ENCODE measurements around the gene VMO1.
"Not testable (repeated sequence)": the region's sequence is repeated elsewhere in the genome, so short reads cannot be mapped to it uniquely, and the experiment has no call there.

VMO1 gene, protein sequence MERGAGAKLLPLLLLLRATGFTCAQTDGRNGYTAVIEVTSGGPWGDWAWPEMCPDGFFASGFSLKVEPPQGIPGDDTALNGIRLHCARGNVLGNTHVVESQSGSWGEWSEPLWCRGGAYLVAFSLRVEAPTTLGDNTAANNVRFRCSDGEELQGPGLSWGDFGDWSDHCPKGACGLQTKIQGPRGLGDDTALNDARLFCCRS

DNA sequence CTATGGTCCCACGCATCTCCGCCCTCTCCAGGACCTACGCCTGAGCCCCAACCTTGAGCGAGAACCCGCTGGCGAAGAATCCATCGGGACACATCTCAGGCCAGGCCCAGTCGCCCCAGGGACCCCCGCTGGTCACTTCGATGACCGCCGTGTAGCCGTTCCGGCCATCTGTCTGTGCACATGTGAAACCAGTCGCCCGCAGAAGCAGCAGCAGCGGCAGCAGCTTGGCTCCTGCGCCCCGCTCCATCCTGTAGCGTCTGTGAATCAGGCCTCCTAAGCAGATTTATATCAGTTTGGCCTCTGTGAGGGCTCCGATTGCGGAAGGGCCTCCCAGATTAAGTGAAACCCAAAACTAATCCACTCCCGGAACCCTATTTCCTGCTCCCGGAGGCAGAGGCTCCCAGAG lies at the start of gene VMO1:
Gene VMO1, minus strand, starts transcription at position 259 of the 406 bp plus-strand sequence. Its CDS starts 12 bp downstream, at position 247.
- no peak for DNase-seq

- no peak for DNase-seq
Measured at GRCh38 chr17:4834681-4835020, 48.5 kb upstream of the VMO1 start.

- peak in 1 of 2 donors; percentile 17 for DNase-seq
Measured at GRCh38 chr17:4833941-4834680, 47.9 kb upstream of the VMO1 start.

GRCh38 chr17:4833178-4833940 lies 47.2 kb upstream of the VMO1 start, which contains the start of gene MINK1:
TSS of gene MINK1 (plus strand) at chr17:4833340. CDS start at chr17:4833584, 244 bp downstream.
- peak; percentile 86 to 88 for DNase-seq

- DNase-seq: not testable (repeated sequence)
Measured at GRCh38 chr17:4832829-4833177, 46.6 kb upstream of the VMO1 start.

GRCh38 chr17:4827399-4827798 lies 41.2 kb upstream of the VMO1 start:
- no peak for DNase-seq

DNA sequence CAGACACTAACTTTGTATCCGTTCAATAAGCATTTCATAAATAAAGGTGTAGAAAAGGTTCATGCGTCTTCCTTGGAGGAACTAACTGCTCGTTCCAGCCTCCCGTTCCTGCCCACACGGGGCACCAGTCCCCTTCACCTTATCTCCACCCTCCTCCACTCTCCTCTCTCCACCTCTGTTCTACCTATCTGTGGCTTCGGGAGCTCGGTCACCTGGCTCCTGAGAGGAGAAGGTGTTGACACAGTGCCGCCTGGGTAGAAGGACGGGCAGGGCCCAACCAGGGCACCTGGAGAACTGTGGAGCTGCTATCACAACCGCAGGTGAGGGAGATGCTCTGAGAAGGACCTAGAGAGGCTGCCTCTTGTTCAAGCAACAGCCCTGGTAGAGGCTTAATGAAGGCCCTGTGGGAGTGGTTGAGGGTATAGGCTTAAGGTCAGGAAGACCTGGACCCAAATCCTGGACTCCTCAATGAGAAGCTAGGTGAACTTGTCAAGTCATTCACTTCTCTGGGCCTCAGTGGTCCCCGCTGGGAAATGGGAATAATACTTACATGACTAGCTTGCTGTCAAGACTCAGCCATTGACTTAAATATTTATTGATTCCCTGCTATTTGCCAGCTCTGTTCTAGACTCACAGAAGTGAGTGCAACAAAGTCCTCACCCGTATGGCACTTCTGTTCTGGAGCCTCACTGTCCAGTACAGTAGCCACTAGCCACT lies 37.4 kb upstream of the VMO1 start:
- no peak for DNase-seq

GRCh38 chr17:4822835-4823234 lies 36.7 kb upstream of the VMO1 start:
- no peak for DNase-seq

DNA sequence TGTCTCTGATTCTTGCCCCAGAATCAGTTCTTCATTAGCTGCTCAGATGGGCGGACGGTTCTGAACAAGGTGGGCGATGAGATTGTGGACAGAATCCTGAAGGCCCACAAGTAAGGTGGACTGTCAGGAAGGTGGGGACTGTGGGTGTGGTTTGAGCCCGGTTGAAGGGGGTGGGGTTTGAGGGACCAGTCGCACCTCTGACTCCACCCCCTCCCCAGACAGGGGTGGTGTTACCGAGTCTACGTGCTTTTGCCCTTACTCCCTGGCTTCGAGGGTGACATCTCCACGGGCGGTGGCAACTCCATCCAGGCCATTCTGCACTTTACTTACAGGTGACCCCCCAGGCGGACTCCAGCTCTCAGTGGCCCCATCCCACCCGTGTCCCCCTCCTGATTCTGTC lies 32.1 kb upstream of the VMO1 start:
- DNase-seq: no peak

DNA sequence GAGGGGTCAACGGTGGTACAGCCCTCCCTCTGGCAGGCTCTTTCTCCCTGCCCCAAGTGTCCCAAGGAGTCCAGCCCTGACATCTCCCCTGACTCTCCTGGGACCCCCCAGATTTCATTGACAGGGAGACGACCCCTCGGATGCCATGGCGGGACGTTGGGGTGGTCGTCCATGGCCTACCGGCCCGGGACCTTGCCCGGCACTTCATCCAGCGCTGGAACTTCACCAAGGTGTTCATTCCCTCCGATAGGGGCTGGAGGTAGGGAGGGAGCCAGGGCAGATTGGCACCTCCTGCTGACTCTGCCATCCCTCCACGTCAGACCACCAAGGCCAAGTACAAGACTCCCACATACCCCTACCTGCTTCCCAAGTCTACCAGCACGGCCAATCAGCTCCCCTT lies 30.7 kb upstream of the VMO1 start:
- DNase-seq: no peak

DNA sequence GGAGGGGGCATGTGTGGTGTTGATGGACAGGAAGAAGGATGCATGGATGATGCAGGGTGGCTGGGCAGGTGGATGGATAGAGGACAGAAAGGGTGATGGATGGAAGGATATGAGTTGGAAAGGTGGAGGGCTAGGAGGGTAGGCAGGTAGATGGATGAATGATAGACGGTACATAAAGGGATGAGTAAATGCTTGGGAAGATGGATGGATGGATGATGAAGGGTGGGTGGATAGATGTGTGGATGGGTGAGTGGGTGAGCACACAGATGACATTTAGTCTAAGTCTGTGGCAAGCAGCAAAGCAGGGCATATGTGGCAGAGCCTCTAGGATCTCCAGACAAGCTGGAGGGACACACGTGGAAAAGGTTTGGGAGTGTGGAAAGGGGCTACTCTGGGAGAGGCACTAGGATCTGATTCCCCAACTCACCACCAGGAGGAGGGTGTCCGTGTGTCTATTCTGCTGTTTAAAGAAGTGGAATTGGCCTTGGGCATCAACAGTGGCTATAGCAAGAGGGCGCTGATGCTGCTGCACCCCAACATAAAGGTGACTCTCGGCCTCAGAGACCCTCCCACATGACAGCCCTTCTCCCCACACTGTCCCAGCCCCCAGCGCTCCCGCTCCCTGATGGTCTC lies 29.0 kb upstream of the VMO1 start:
- DNase-seq: no peak

GRCh38 chr17:4812690-4813089 lies 26.5 kb upstream of the VMO1 start:
- no peak for DNase-seq

GRCh38 chr17:4811471-4811870 lies 25.3 kb upstream of the VMO1 start:
- no peak for DNase-seq

DNA sequence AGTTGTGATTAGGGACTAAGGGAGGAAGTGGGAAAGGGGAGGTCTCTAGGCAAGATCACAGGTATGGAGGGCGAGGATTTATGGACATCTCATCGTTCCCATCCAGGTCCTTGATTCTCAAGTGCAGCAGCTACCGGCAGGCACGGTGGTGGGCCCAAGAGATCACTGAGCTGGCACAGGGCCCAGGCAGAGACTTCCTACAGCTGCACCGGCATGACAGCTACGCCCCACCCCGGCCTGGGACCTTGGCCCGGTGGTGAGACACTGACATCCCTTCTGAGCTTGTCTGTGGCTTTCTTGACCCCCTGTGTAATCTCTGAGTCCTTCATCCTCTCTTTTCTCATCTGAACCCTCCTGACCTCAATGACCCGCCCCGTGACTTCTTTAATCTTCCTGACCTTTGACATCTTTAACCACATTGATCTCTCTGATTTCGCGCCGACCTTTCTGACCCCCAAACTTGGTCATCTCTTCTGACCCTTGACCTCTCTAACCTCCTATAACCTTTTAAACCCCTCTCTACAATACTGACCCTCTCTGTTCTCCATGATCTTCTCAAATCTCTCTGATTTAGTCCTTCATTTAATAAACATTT lies 24.6 kb upstream of the VMO1 start:
- DNase-seq: no peak

DNA sequence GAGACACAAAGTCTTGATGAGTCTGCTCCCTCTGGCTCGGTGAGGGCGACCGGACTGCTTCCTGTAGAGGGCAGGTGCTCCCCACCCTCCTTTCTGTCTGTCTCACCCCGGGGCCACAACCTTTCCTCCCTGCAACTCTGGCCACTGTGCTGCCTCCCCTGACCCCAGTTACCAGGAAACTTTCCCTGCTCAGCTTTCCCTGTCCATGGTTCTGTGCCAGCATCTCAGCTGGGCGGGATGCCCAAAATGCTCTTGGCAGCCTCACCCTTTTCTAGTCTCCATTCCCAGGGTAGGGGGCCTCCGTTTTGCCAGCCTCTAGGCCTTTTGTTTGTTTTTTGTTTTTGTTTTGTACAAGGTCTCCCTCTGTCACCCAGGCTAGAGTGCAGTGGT lies 22.2 kb upstream of the VMO1 start:
- no peak for DNase-seq

DNA sequence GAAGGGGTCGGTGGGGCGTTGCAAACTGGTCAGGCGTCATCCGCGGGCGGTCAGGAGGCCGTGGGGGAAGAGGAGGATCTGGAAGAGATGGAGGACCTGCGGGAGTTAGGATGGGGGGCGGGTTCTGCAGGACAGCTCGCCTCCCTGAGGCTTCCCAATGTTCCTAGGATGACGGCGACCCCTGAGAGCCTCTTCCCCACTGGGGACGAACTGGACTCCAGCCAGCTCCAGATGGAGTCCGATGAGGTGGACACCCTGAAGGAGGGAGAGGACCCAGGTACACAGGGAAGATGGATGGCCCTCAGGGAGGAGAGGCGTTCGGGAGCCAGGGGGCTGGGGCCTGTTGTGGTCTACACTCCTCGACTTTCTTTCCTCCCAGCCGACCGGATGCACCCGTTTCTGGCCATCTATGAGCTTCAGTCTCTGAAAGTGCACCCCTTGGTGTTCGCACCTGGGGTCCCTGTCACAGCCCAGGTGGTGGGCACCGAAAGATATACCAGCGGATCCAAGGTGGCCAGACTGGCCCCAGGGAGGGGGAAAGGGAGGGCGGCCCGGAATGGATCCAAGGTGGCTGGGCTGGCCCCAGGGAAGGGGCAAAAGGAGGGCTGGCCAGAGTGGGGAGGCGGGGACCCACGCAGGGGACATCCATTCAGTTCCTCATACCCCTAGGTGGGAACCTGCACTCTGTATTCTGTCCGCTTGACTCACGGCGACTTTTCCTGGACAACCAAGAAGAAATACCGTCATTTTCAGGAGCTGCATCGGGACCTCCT lies 21.6 kb upstream of the VMO1 start:
- no peak for DNase-seq

GRCh38 chr17:4806777-4807604 lies 20.8 kb upstream of the VMO1 start, which contains the start of gene PLD2:
TSS of gene PLD2 (plus strand) at chr17:4807152. CDS start at chr17:4807773, 621 bp downstream.
- DNase-seq: peak; percentile 88 to 94

GRCh38 chr17:4806456-4806776 lies 20.3 kb upstream of the VMO1 start:
- DNase-seq: no peak

DNA sequence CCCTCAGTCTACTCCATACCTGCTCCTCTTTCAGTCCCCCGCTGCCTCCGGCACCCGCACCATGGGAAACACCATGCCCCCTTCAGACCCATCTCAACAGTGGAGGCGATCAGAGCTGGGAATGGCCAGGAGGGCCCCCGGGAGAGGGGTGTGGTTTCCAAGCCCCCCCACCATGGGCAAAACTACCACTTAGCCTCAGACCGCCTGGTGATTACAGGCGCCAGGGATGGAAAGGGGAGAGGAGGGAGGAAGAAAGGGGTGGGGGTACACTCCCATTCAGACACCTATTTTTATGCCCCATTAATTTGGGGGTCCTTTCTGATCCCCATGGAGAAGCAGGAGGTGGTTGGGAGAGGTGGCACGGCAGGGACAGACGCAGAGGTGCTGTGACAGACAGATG lies 16.1 kb upstream of the VMO1 start, which contains the start of gene C17orf114:
Gene C17orf114, minus strand, starts transcription at position 101 of the 400 bp plus-strand sequence.
- no peak for DNase-seq

DNA sequence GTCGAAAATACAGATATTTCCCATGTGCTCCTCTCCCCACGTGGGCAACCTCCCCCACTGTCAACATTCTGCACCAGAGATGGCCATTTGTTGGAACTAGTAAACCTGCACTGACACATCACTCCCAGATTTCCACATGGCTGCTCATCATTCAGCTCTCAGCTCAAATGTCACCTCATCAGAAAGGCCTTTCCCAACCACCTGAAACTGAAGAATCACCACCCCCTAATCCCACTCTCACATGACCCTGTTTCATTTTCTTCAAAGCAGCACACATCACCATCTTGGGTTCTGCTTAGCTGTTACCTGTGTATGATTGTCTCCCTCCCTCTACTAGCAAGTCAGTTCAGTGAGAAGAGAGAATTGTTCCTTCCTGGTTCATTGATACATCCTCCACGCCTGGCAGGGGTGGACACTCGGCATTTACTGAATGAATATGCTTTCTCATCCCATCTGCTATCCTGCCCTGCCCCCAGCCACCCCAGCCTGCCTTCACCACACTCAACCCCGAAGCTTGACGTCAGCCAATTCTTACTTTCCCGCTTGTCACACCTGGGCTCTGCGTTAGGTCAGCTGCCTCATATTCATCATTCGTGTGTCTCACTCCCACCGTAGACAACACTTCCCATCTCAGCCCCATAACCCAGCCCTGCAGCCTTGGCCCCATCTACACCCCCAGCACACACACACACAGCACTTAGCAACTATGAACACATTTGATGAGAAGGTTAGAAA lies 14.5 kb upstream of the VMO1 start:
- DNase-seq: no peak
